ENCODE measurements around the gene IGFBP7. TPM values are rescaled to one million over a fixed set of nuclear protein-coding genes. Genes with fewer than 3 reads are reported as not detected.
A peak's percentile ranks its signal among the peaks of the same experiment; 100 is the strongest.

Gene IGFBP7
- total and polyA plus RNA-seq, 2 donors, result 288 to 1,554 TPM

GRCh38 chr4:56999751-57000150 lies 110.4 kb downstream of the IGFBP7 start:
- no peak for DNase-seq (ENCODE audit: extremely low spot score)
- Histone ChIP-seq H3K4me3 (ENCODE audit: low read depth, low read length) (no peak overlapping the region), H3K4me1 (ENCODE audit: insufficient read depth) (no peaks in the 10 kb centered on the region), H3K27ac (ENCODE audit: low read depth) (no peak overlapping the region), H3K36me3 (ENCODE audit: insufficient read depth) (peaks cover 5% of the 10 kb centered on the region)
- 98% methylated on average over 1 of the region's 1 CpG for WGBS

GRCh38 chr4:56995525-56995924 lies 114.7 kb downstream of the IGFBP7 start:
- DNase-seq (ENCODE audit: extremely low spot score), result peak; percentile 41
- Histone ChIP-seq H3K4me1 (ENCODE audit: insufficient read depth) (no peaks in the 10 kb centered on the region), H3K36me3 (ENCODE audit: insufficient read depth) (peaks cover 5% of the 10 kb centered on the region), H3K27ac (ENCODE audit: low read depth) (no peak overlapping the region), H3K4me3 (ENCODE audit: low read depth, low read length) (no peak overlapping the region)
- WGBS, result 20% methylated on average over 7 of the region's 7 CpGs

- H3K36me3 ChIP-seq (ENCODE audit: insufficient read depth), result peaks cover 5% of the 10 kb centered on the region
- DNase-seq (ENCODE audit: extremely low spot score), result no peak
- no peak overlapping the region for H3K27ac ChIP-seq (ENCODE audit: low read depth)
- no peaks in the 10 kb centered on the region for H3K4me1 ChIP-seq (ENCODE audit: insufficient read depth)
- no peak overlapping the region for H3K4me3 ChIP-seq (ENCODE audit: low read depth, low read length)
- 89% methylated on average over 6 of the region's 6 CpGs for WGBS
Observed at GRCh38 chr4:56990109-56990905, 119.9 kb downstream of the IGFBP7 start.

DNA sequence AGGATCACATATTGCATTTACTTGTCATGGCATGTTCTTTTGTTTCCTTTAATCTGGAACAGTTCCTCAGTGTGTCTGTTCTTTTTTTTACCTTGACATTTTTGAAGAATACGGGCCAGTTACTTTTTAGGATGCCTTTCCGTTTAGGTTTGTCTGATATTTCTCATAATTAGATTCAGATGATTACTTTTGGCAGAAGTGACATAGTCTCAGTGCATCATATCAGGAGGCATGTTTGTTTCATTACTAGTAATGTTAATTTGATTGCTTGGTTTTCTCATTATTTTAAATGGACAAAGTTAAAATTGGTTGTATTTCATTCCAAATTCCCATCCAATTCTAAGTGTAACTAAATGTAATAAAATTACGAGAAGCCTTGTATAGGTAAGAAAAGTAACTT lies 123.2 kb downstream of the IGFBP7 start:
- no peak for DNase-seq (ENCODE audit: extremely low spot score)
- H3K4me3 ChIP-seq (ENCODE audit: low read depth, low read length), result no peak overlapping the region
- 96% methylated on average over 3 of the region's 3 CpGs for WGBS

DNA sequence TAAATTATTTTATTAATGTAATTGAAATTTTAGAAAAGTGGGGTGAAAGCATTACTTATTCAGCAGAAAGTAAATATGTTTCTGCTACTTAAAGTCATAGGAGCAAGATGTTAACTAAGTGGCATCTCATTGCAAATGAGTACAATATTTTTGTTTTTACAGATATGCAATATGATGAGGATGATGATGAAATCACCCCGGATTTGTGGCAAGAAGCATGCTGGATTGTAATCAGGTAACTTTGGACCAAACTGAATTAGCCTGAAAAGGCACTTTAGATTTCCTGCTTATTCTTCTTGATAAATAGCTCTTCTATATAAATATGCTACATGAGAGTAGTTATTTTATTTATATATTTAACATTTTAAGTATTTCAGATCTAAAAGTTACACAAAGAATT lies 124.0 kb downstream of the IGFBP7 start:
- Histone ChIP-seq H3K36me3 (ENCODE audit: insufficient read depth) (peaks cover 4% of the 10 kb centered on the region), H3K27ac (ENCODE audit: low read depth) (no peak overlapping the region), H3K4me3 (ENCODE audit: low read depth, low read length) (no peak overlapping the region), H3K4me1 (ENCODE audit: insufficient read depth) (no peaks in the 10 kb centered on the region)
- WGBS, result 95% methylated on average over 1 of the region's 1 CpG
- no peak for DNase-seq (ENCODE audit: extremely low spot score)

More for the DNA sequence above, 123.2 kb downstream of the IGFBP7 start:
- peaks cover 4% of the 10 kb centered on the region for H3K36me3 ChIP-seq (ENCODE audit: insufficient read depth)
- no peaks in the 10 kb centered on the region for H3K4me1 ChIP-seq (ENCODE audit: insufficient read depth)
- H3K27ac ChIP-seq (ENCODE audit: low read depth), result no peak overlapping the region

GRCh38 chr4:56981795-56982201 lies 128.4 kb downstream of the IGFBP7 start:
- DNase-seq (ENCODE audit: extremely low spot score), result no peak
- no peaks in the 10 kb centered on the region for H3K36me3 ChIP-seq (ENCODE audit: insufficient read depth)
- H3K4me3 ChIP-seq (ENCODE audit: low read depth, low read length), result no peak overlapping the region
- H3K27ac ChIP-seq (ENCODE audit: low read depth), result no peak overlapping the region
- 55% methylated on average over 4 of the region's 4 CpGs for WGBS
- H3K4me1 ChIP-seq (ENCODE audit: insufficient read depth), result no peaks in the 10 kb centered on the region

Small RNAs within 50 kb of the gene (small RNA-seq; reads per million reads assigned to genes)
- gene RNU6-998P, result not detected

Other genes with a start within 250 kb of the IGFBP7 start
- gene REST, start 202.5 kb downstream of the IGFBP7 start, total RNA-seq, result 49.1 TPM
- 9.8 TPM for gene REST, start 202.5 kb downstream of the IGFBP7 start, polyA plus RNA-seq
- gene NOA1, start 132.8 kb downstream of the IGFBP7 start, total RNA-seq, result 13.3 TPM
- 21.6 TPM for gene NOA1, start 132.8 kb downstream of the IGFBP7 start, polyA plus RNA-seq
- 154 TPM for gene POLR2B, start 131.5 kb downstream of the IGFBP7 start, total RNA-seq
- gene POLR2B, start 131.5 kb downstream of the IGFBP7 start, polyA plus RNA-seq, result 46.7 TPM

Data from urinary bladder (tissue), 4 donors.